ENCODE data around the gene C1orf21. TPM values are rescaled to one million over a fixed set of nuclear protein-coding genes. Genes with fewer than 3 reads are reported as not detected.

Gene C1orf21
- total and polyA plus RNA-seq, 2 of the 4 experiments (the other 2 are of a cell fraction): 6.4 to 9.9 TPM

DNA sequence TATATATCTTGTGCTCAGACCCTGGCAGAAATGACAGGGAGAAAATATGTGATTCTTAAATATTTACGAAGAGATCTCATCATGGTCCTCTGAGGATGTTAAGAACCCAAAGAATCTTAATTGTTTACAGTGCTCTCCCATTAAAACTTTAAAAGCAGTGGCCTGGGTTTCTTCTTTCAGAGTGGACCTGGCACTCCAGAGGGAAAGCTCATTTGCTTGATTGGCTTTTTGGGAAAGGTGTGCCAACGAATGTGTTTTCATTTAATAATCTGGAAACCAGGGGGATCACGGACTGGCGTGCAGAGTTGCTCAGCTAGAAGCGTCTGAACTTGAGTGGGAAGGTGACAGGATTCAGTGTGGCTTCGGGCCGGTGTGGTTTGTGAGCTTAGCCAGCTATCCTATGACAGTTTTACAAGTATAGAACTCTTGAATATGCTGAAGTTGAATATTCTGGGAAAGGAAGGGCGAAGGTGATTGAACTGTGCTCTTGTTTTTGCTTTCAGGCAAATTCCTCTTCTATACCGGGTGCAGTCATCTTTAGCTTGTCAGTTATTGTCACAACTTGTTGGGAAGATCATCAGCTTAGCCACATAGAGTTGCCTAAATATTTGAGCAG, 154.8 kb downstream of the C1orf21 start:
- H4K8ac ChIP-seq (ENCODE audit: low read depth in 2 of 2, low read length in 2 of 2): no peak overlapping the region
- H4K91ac ChIP-seq (ENCODE audit: insufficient read depth, low read depth, low read length): no peak overlapping the region
- no peak overlapping the region for H2AK9ac ChIP-seq (replicated peaks; ENCODE audit: low read depth, low read length, poor library complexity)
- H2BK5ac ChIP-seq (ENCODE audit: low read depth, low read length, poor library complexity, severe bottlenecking): no peak overlapping the region
- H3K79me1 ChIP-seq (ENCODE audit: low read depth in 1 of 2, low read length in 2 of 2): no peaks in the 10 kb centered on the region; a peak in 1 of 4 replicates
- H3K9ac ChIP-seq (ENCODE audit: low read depth, low read length): no peak overlapping the region
- no peak overlapping the region for H3K27ac ChIP-seq (ENCODE audit: insufficient read depth, low read length)
- no peaks in the 10 kb centered on the region; the same call in 1 of the 2 replicates for H4K20me1 ChIP-seq (ENCODE audit: insufficient read depth, low read length)
- no peak overlapping the region for H3K23ac ChIP-seq (ENCODE audit: low read depth, low read length)
- ATAC-seq (ENCODE audit: low read depth) (no peak), DNase-seq (no peak)
- no peaks in the 10 kb centered on the region for H3K4me1 ChIP-seq (ENCODE audit: control insufficient read depth, insufficient read depth, low read length)
- no peak overlapping the region for H2AK5ac ChIP-seq (ENCODE audit: low read depth, low read length)
- H2BK20ac ChIP-seq (ENCODE audit: low read depth, low read length): no peak overlapping the region
- no peaks in the 10 kb centered on the region for H3K27me3 ChIP-seq (ENCODE audit: control insufficient read depth, insufficient read depth, low read length)
- no peak overlapping the region for H3K14ac ChIP-seq (replicated peaks; ENCODE audit: low read depth, low read length)
- no peak overlapping the region for H3K18ac ChIP-seq (ENCODE audit: low read depth, low read length)
- H3K9me3 ChIP-seq (ENCODE audit: control insufficient read depth, insufficient read depth, low read length): 0 out of 2 replicates have a peak, but pooled peaks cover 2% of the 10 kb centered on the region
- H2BK120ac ChIP-seq (ENCODE audit: low read depth, low read length): no peak overlapping the region
- ChIA-PET POLR2A (ENCODE audit: unreplicated experiment) (no interaction called here), CTCF (interaction anchor here (1.3 kb wide), 1 partner anchor 11 kb away, joined by 3 read pairs; no protein-coding TSS in a partner anchor)
- no peak overlapping the region for H2AFZ ChIP-seq (replicated peaks; ENCODE audit: low read length, poor library complexity)
- intact Hi-C loops (cut with micrococcal nuclease) (no loop called here), in situ Hi-C loops (cut with MboI; ENCODE audit: low sequenced_read_pairs) (no loop called here), dilution Hi-C loops (cut with HindIII; ENCODE audit: low sequenced_read_pairs, unreplicated experiment) (no loop called here)
- 92% methylated on average over 2 of the region's 9 CpGs; no CpG with 5 or more reads in 1 of the 2 experiments for WGBS, 2 experiments (ENCODE audit: extremely low coverage in 2 of 2, insufficient read length in 1 of 2)
- H3K4me2 ChIP-seq (ENCODE audit: low read depth, low read length): no peak overlapping the region
- TF ChIP-seq SMC3 (IDR thresholded peaks at IDR 0.05; ENCODE audit: low read depth, low read length) (no peak), MXI1 (IDR thresholded peaks at IDR 0.05; ENCODE audit: borderline replicate concordance, low read depth, low read length) (no peak), CHD1 (IDR thresholded peaks at IDR 0.05; ENCODE audit: low read depth, low read length) (no peak), RAD21 (IDR thresholded peaks at IDR 0.05; ENCODE audit: low read length) (no peak), POLR2A (IDR thresholded peaks at IDR 0.05; ENCODE audit: low read depth, low read length) (no peak), RFX5 (IDR thresholded peaks at IDR 0.05; ENCODE audit: low read depth, low read length) (no peak), BHLHE40 (IDR thresholded peaks at IDR 0.05; ENCODE audit: low read depth, low read length) (no peak), NFE2L2 (IDR thresholded peaks at IDR 0.05; ENCODE audit: low read depth, low read length) (no peak), MAZ (IDR thresholded peaks at IDR 0.05; ENCODE audit: borderline replicate concordance, low read depth, low read length) (no peak), FOS (IDR thresholded peaks at IDR 0.05; ENCODE audit: low read depth, low read length) (no peak), RCOR1 (IDR thresholded peaks at IDR 0.05; ENCODE audit: insufficient replicate concordance, low read length) (no peak), CEBPB (IDR thresholded peaks at IDR 0.05; ENCODE audit: low read depth, low read length) (no peak)
- TF ChIP-seq, protein P1, sequence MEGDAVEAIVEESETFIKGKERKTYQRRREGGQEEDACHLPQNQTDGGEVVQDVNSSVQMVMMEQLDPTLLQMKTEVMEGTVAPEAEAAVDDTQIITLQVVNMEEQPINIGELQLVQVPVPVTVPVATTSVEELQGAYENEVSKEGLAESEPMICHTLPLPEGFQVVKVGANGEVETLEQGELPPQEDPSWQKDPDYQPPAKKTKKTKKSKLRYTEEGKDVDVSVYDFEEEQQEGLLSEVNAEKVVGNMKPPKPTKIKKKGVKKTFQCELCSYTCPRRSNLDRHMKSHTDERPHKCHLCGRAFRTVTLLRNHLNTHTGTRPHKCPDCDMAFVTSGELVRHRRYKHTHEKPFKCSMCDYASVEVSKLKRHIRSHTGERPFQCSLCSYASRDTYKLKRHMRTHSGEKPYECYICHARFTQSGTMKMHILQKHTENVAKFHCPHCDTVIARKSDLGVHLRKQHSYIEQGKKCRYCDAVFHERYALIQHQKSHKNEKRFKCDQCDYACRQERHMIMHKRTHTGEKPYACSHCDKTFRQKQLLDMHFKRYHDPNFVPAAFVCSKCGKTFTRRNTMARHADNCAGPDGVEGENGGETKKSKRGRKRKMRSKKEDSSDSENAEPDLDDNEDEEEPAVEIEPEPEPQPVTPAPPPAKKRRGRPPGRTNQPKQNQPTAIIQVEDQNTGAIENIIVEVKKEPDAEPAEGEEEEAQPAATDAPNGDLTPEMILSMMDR (conservative IDR thresholded peaks at IDR 0.05; ENCODE audit: low read depth, low read length): no peak
- TF ChIP-seq, protein P2, sequence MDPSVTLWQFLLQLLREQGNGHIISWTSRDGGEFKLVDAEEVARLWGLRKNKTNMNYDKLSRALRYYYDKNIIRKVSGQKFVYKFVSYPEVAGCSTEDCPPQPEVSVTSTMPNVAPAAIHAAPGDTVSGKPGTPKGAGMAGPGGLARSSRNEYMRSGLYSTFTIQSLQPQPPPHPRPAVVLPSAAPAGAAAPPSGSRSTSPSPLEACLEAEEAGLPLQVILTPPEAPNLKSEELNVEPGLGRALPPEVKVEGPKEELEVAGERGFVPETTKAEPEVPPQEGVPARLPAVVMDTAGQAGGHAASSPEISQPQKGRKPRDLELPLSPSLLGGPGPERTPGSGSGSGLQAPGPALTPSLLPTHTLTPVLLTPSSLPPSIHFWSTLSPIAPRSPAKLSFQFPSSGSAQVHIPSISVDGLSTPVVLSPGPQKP (IDR thresholded peaks at IDR 0.05; ENCODE audit: borderline replicate concordance, low read depth, low read length): no peak
- TF ChIP-seq, protein P3, sequence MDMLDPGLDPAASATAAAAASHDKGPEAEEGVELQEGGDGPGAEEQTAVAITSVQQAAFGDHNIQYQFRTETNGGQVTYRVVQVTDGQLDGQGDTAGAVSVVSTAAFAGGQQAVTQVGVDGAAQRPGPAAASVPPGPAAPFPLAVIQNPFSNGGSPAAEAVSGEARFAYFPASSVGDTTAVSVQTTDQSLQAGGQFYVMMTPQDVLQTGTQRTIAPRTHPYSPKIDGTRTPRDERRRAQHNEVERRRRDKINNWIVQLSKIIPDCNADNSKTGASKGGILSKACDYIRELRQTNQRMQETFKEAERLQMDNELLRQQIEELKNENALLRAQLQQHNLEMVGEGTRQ (IDR thresholded peaks at IDR 0.05; ENCODE audit: low read depth, low read length): no peak
- no peak overlapping the region for H4K5ac ChIP-seq (ENCODE audit: low read depth, low read length)
- no peaks in the 10 kb centered on the region for H3K9me1 ChIP-seq (ENCODE audit: insufficient read depth, low read length)
- no peak overlapping the region for H3K4ac ChIP-seq (ENCODE audit: low read depth, low read length)
- no peak overlapping the region for H3K4me3 ChIP-seq (ENCODE audit: insufficient read depth, low read depth, low read length)
- no TSS peak for BruUV-seq (replicated peaks)
- no peak overlapping the region for H3K56ac ChIP-seq (ENCODE audit: extremely low read depth, insufficient read depth, low read length)
- H3K36me3 ChIP-seq (ENCODE audit: control insufficient read depth, insufficient read depth, low read length): no peaks in the 10 kb centered on the region
- H2BK15ac ChIP-seq (ENCODE audit: low read depth, low read length): no peak overlapping the region
